ENCODE results near the gene SH3GL1. TPM values are rescaled to one million over a fixed set of nuclear protein-coding genes. Genes with fewer than 3 reads are reported as not detected.

SH3GL1 gene
- total RNA-seq, 4 donors from 2014 or later, result 16.5 to 63.2 (median 34.2) TPM

- no peak for DNase-seq
- H3K4me1 ChIP-seq, result peaks cover 0 to 3% (median 0%) of the 10 kb centered on the region in 4 donors
- TF ChIP-seq POLR2A (IDR thresholded peaks at IDR 0.05), result no peak
- no peak for TF ChIP-seq CTCF (IDR thresholded peaks at IDR 0.05)
- no peak for TF ChIP-seq EP300 (IDR thresholded peaks at IDR 0.05; ENCODE audit: low read depth)
- no peak for TF ChIP-seq POLR2AphosphoS5 (IDR thresholded peaks at IDR 0.05)
- H3K27ac ChIP-seq, result no peak overlapping the region
- H3K9me3 ChIP-seq, result no peaks in the 10 kb centered on the region
- WGBS, 2 donors (ENCODE audit: low coverage in 1 of 2), result 87 to 100% methylated on average over 1 to 9 of the region's 9 CpGs
- H3K4me3 ChIP-seq, result no peak overlapping the region
- no peaks in the 10 kb centered on the region for H3K36me3 ChIP-seq
- in situ Hi-C loops (cut with MboI; ENCODE audit: low pct_ligation_motif_present in 1 of 4, low pct_unique_long_range_greater_than_20kb in 1 of 4, low sequenced_read_pairs in 3 of 4) (no loop called here), intact Hi-C loops (cut with DNase I; ENCODE audit: low total_unique reads) (no loop called here)
- H3K27me3 ChIP-seq, result no peaks in the 10 kb centered on the region
Observed at GRCh38 chr19:4416268-4416667, 15.9 kb upstream of the SH3GL1 start.

GRCh38 chr19:4415352-4415751 lies 15.0 kb upstream of the SH3GL1 start:
- TF ChIP-seq EP300 (IDR thresholded peaks at IDR 0.05; ENCODE audit: low read depth) (no peak), POLR2AphosphoS5 (IDR thresholded peaks at IDR 0.05) (no peak), POLR2A (IDR thresholded peaks at IDR 0.05) (no peak), CTCF (IDR thresholded peaks at IDR 0.05) (no peak)
- in situ Hi-C loops (cut with MboI; ENCODE audit: low pct_ligation_motif_present in 1 of 4, low pct_unique_long_range_greater_than_20kb in 1 of 4, low sequenced_read_pairs in 3 of 4), result no loop called here

GRCh38 chr19:4414800-4415321 lies 14.5 kb upstream of the SH3GL1 start:
- peaks cover 0 to 3% (median 0%) of the 10 kb centered on the region in 4 donors for H3K4me1 ChIP-seq
- intact Hi-C loops (cut with DNase I; ENCODE audit: low total_unique reads) (no loop called here), in situ Hi-C loops (cut with MboI; ENCODE audit: low pct_ligation_motif_present in 1 of 4, low pct_unique_long_range_greater_than_20kb in 1 of 4, low sequenced_read_pairs in 3 of 4) (no loop called here)
- no peak overlapping the region for H3K4me3 ChIP-seq
- H3K27ac ChIP-seq, result no peak overlapping the region
- no peak for DNase-seq
- 76 to 100% methylated on average over 3 to 9 of the region's 9 CpGs for WGBS, 2 donors (ENCODE audit: low coverage in 1 of 2)
- H3K36me3 ChIP-seq, result no peaks in the 10 kb centered on the region
- no peaks in the 10 kb centered on the region for H3K27me3 ChIP-seq
- no peaks in the 10 kb centered on the region for H3K9me3 ChIP-seq
- TF ChIP-seq POLR2AphosphoS5 (IDR thresholded peaks at IDR 0.05) (no peak), CTCF (IDR thresholded peaks at IDR 0.05) (no peak), EP300 (IDR thresholded peaks at IDR 0.05; ENCODE audit: low read depth) (no peak), POLR2A (IDR thresholded peaks at IDR 0.05) (no peak)

More at GRCh38 chr19:4415352-4415751, 15.0 kb upstream of the SH3GL1 start:
- H3K27me3 ChIP-seq, result no peaks in the 10 kb centered on the region
- H3K36me3 ChIP-seq, result no peaks in the 10 kb centered on the region
- intact Hi-C loops (cut with DNase I; ENCODE audit: low total_unique reads), result no loop called here
- WGBS, 2 donors (ENCODE audit: low coverage in 1 of 2), result 71% methylated on average over 10 of the region's 10 CpGs; no CpG with 5 or more reads in 1 of the 2 donors
- H3K27ac ChIP-seq, result no peak overlapping the region
- H3K4me1 ChIP-seq, result peaks cover 0 to 3% (median 0%) of the 10 kb centered on the region in 4 donors
- no peak for DNase-seq
- H3K9me3 ChIP-seq, result no peaks in the 10 kb centered on the region
- no peak overlapping the region for H3K4me3 ChIP-seq

- no peak for TF ChIP-seq POLR2AphosphoS5 (IDR thresholded peaks at IDR 0.05)
- TF ChIP-seq POLR2A (IDR thresholded peaks at IDR 0.05), result no peak
- H3K27ac ChIP-seq, result no peak overlapping the region
Observed at GRCh38 chr19:4414144-4414799, 13.9 kb upstream of the SH3GL1 start.

More at GRCh38 chr19:4414144-4414799, 13.9 kb upstream of the SH3GL1 start:
- in situ Hi-C loops (cut with MboI; ENCODE audit: low pct_ligation_motif_present in 1 of 4, low pct_unique_long_range_greater_than_20kb in 1 of 4, low sequenced_read_pairs in 3 of 4), result no loop called here
- H3K27me3 ChIP-seq, result no peaks in the 10 kb centered on the region
- H3K36me3 ChIP-seq, result no peaks in the 10 kb centered on the region
- H3K4me1 ChIP-seq, result peaks cover 0 to 3% (median 0%) of the 10 kb centered on the region in 4 donors
- no peak overlapping the region for H3K4me3 ChIP-seq
- no peak for DNase-seq
- 91 to 98% methylated on average over 6 to 7 of the region's 7 CpGs for WGBS, 2 donors (ENCODE audit: low coverage in 1 of 2)
- intact Hi-C loops (cut with DNase I; ENCODE audit: low total_unique reads), result no loop called here
- no peaks in the 10 kb centered on the region for H3K9me3 ChIP-seq
